SKM-1 (cell line): ENCODE results near the gene LTB4R2.
"Not testable (repeated sequence)": the region's sequence is repeated elsewhere in the genome, so short reads cannot be mapped to it uniquely, and the experiment has no call there.

Experiments used
- DNase-seq: peaks from one replicate; lab custom pipeline; 2025; ENCODE audit not compliant: unreplicated experiment; lab: John Stamatoyannopoulos, UW

Gene LTB4R2

GRCh38 chr14:24317141-24317928 is 7.4 kb downstream of the LTB4R2 start:
- no peak for DNase-seq

- no peak for DNase-seq
Measured at GRCh38 chr14:24321212-24321975, 11.5 kb downstream of the LTB4R2 start.

GRCh38 chr14:24322672-24323071 is 12.7 kb downstream of the LTB4R2 start:
- DNase-seq, result no peak

- DNase-seq, result no peak
Measured at GRCh38 chr14:24323341-24323740, 13.4 kb downstream of the LTB4R2 start.

- no peak for DNase-seq
Measured at GRCh38 chr14:24324024-24324423, 14.1 kb downstream of the LTB4R2 start.

- DNase-seq, result no peak
Measured at GRCh38 chr14:24325041-24325530, 15.1 kb downstream of the LTB4R2 start.

GRCh38 chr14:24325963-24326362 is 16.0 kb downstream of the LTB4R2 start:
- no peak for DNase-seq

GRCh38 chr14:24327303-24327702 is 17.4 kb downstream of the LTB4R2 start:
- DNase-seq, result peak; percentile 35

- not testable (repeated sequence) for DNase-seq
Measured at GRCh38 chr14:24327914-24328313, 18.0 kb downstream of the LTB4R2 start.

- DNase-seq, result no peak
Measured at GRCh38 chr14:24329073-24329663, 19.2 kb downstream of the LTB4R2 start.

- DNase-seq, result no peak
Measured at GRCh38 chr14:24329736-24330135, 19.8 kb downstream of the LTB4R2 start.

- no peak for DNase-seq
Measured at GRCh38 chr14:24330973-24331674, 21.2 kb downstream of the LTB4R2 start.

- no peak for DNase-seq
Measured at GRCh38 chr14:24331731-24332267, 21.9 kb downstream of the LTB4R2 start.

- no peak for DNase-seq
Measured at GRCh38 chr14:24332268-24332993, 22.5 kb downstream of the LTB4R2 start.

- DNase-seq, result no peak
Measured at GRCh38 chr14:24334431-24335291, 24.7 kb downstream of the LTB4R2 start, which contains the start of gene ADCY4. Gene ADCY4, minus strand, starts transcription at chr14:24335071. Its CDS starts 419 bp downstream, at chr14:24334652.

- no peak for DNase-seq
Measured at GRCh38 chr14:24335461-24336171, 25.7 kb downstream of the LTB4R2 start.

- DNase-seq, result no peak
Measured at GRCh38 chr14:24337144-24337823, 27.3 kb downstream of the LTB4R2 start.

- DNase-seq, result no peak
Measured at GRCh38 chr14:24337824-24338175, 27.9 kb downstream of the LTB4R2 start.
